ENCODE measurements around the gene EYS.

The EYS gene

GRCh38 chr6:64703922-64704321 lies 1003.1 kb downstream of the EYS start:
- Mint-ChIP-seq H3K27ac (no peak overlapping the region), H3K9me3 (no peaks in the 10 kb centered on the region), H3K27me3 (ENCODE audit: low read depth, poor library complexity) (no peaks in the 10 kb centered on the region), H3K4me3 (no peak overlapping the region), H3K4me1 (no peaks in the 10 kb centered on the region), H3K36me3 (ENCODE audit: low read depth) (no peaks in the 10 kb centered on the region)
- TF ChIP-seq, protein P1, sequence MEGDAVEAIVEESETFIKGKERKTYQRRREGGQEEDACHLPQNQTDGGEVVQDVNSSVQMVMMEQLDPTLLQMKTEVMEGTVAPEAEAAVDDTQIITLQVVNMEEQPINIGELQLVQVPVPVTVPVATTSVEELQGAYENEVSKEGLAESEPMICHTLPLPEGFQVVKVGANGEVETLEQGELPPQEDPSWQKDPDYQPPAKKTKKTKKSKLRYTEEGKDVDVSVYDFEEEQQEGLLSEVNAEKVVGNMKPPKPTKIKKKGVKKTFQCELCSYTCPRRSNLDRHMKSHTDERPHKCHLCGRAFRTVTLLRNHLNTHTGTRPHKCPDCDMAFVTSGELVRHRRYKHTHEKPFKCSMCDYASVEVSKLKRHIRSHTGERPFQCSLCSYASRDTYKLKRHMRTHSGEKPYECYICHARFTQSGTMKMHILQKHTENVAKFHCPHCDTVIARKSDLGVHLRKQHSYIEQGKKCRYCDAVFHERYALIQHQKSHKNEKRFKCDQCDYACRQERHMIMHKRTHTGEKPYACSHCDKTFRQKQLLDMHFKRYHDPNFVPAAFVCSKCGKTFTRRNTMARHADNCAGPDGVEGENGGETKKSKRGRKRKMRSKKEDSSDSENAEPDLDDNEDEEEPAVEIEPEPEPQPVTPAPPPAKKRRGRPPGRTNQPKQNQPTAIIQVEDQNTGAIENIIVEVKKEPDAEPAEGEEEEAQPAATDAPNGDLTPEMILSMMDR (IDR thresholded peaks at IDR 0.05) = no peak
- no peak for DNase-seq

DNA sequence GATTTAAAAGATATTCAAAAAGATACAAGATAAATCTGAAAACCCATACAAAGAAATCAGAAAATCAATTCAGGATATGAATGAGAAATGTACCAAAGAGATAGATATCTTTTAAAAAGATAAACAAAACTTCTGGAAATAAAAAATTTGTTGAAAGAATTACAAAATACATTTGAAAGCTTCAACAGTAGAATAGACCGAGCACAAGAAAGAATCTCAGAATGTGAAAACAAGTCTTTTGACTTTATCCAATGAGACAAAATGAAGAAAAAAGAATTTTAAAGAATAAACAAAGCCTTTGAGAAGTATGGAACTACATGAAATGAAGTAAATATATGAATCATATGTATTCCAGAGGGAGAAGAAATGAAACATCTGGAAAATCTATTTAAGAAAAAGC lies 1011.0 kb downstream of the EYS start:
- Mint-ChIP-seq H3K27ac (no peak overlapping the region), H3K4me1 (no peaks in the 10 kb centered on the region), H3K36me3 (ENCODE audit: low read depth) (no peaks in the 10 kb centered on the region), H3K9me3 (peaks cover 46% of the 10 kb centered on the region), H3K4me3 (no peak overlapping the region), H3K27me3 (ENCODE audit: low read depth, poor library complexity) (no peaks in the 10 kb centered on the region)
- DNase-seq = no peak
- TF ChIP-seq, protein P1 (IDR thresholded peaks at IDR 0.05) = no peak

DNA sequence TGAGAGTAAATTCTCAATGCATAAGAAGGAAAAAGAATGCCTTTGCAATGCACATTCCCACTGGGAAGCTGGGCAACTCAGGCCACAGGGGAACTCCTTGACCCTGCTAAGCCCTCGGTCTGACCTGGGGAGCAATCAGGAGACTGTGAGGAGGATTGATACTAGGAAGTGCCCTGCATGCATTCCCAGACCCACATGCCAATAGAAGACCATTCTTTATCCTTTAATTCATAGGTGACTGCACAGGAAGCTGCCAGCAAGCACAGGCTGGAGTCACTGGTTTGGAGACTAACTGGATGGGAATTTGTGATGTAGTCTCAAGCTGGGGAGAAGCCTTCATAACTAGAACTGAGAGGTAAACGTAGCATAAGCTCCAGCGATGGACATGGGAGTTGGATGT lies 1012.7 kb downstream of the EYS start:
- no peaks in the 10 kb centered on the region for H3K27me3 Mint-ChIP-seq (ENCODE audit: low read depth, poor library complexity)
- H3K4me1 Mint-ChIP-seq = no peaks in the 10 kb centered on the region
- TF ChIP-seq, protein P1 (IDR thresholded peaks at IDR 0.05) = no peak
- no peak overlapping the region for H3K4me3 Mint-ChIP-seq
- H3K9me3 Mint-ChIP-seq = peaks cover 46% of the 10 kb centered on the region
- H3K27ac Mint-ChIP-seq = no peak overlapping the region
- no peaks in the 10 kb centered on the region for H3K36me3 Mint-ChIP-seq (ENCODE audit: low read depth)
- no peak for DNase-seq

DNA sequence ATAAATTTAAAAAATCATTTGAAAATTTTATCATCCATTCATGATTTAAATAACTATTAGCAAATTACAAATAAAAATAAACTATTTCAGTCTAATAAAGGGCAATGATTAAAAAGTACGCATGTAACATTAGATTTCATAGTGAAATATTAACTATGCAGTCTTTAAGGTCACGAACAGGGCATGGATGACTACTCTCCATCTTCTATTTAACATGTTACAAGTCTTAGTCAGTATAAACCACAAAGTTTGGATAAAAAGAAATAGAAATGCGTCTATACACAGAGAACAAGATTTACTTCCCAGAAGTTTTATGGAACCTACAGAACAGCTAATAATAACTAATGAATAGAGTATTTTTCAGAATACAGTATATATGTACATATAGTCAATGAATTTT lies 1016.0 kb downstream of the EYS start:
- TF ChIP-seq, protein P1 (IDR thresholded peaks at IDR 0.05) = no peak
- Mint-ChIP-seq H3K27me3 (ENCODE audit: low read depth, poor library complexity) (no peaks in the 10 kb centered on the region), H3K9me3 (peaks cover 23% of the 10 kb centered on the region), H3K36me3 (ENCODE audit: low read depth) (no peaks in the 10 kb centered on the region), H3K4me1 (no peaks in the 10 kb centered on the region), H3K27ac (no peak overlapping the region), H3K4me3 (no peak overlapping the region)
- no peak for DNase-seq

- Mint-ChIP-seq H3K27ac (no peak overlapping the region), H3K4me3 (no peak overlapping the region), H3K9me3 (no peaks in the 10 kb centered on the region), H3K4me1 (no peaks in the 10 kb centered on the region), H3K36me3 (ENCODE audit: low read depth) (no peaks in the 10 kb centered on the region), H3K27me3 (ENCODE audit: low read depth, poor library complexity) (no peaks in the 10 kb centered on the region)
- no peak for DNase-seq
- TF ChIP-seq, protein P1 (IDR thresholded peaks at IDR 0.05) = no peak
Observed at GRCh38 chr6:64685401-64685800, 1021.6 kb downstream of the EYS start.

GRCh38 chr6:64683682-64684081 lies 1023.3 kb downstream of the EYS start:
- no peak overlapping the region for H3K4me3 Mint-ChIP-seq
- DNase-seq = peak; percentile 6
- TF ChIP-seq, protein P1 (IDR thresholded peaks at IDR 0.05) = no peak
- no peaks in the 10 kb centered on the region for H3K4me1 Mint-ChIP-seq
- no peaks in the 10 kb centered on the region for H3K9me3 Mint-ChIP-seq
- H3K36me3 Mint-ChIP-seq (ENCODE audit: low read depth) = no peaks in the 10 kb centered on the region
- H3K27me3 Mint-ChIP-seq (ENCODE audit: low read depth, poor library complexity) = no peaks in the 10 kb centered on the region
- no peak overlapping the region for H3K27ac Mint-ChIP-seq
